Activated naive CD8-positive, alpha-beta T cell (primary cell): ENCODE results near the gene PDLIM1.
A peak's percentile ranks its signal among the peaks of the same experiment; 100 is the strongest.

Experiments used
- H3K27ac Mint-ChIP-seq: one replicate; pipeline ENCODE4 v1.8.0; 2021; ENCODE audit warnings: mixed read lengths
- H3K27me3 Mint-ChIP-seq: one replicate; pipeline ENCODE4 v1.8.0; 2021; ENCODE audit warnings: mixed read lengths
- H3K36me3 Mint-ChIP-seq: one replicate; pipeline ENCODE4 v1.8.0; 2021; ENCODE audit warnings: mixed read lengths
- H3K4me1 Mint-ChIP-seq: one replicate; pipeline ENCODE4 v1.8.0; 2021; ENCODE audit warnings: low read depth, mixed read lengths
- H3K4me3 Mint-ChIP-seq: one replicate; pipeline ENCODE4 v1.8.0; 2021; ENCODE audit warnings: mild to moderate bottlenecking, mixed read lengths
- H3K9me3 Mint-ChIP-seq: one replicate; pipeline ENCODE4 v1.8.0; 2021; ENCODE audit warnings: low read depth, mixed read lengths

Gene PDLIM1

GRCh38 chr10:95290461-95291364 is at the start of gene PDLIM1:
TSS of gene PDLIM1 (minus strand) at chr10:95291003. CDS start at chr10:95290915, 88 bp downstream.
- no peak within 1 kb of the TSS for H3K27ac Mint-ChIP-seq
- H3K27me3 Mint-ChIP-seq, result peaks cover 36% of the 10 kb centered on the region
- H3K36me3 Mint-ChIP-seq, result peaks cover 2% of the 10 kb centered on the region
- H3K9me3 Mint-ChIP-seq, result no peaks in the 10 kb centered on the region
- H3K4me1 Mint-ChIP-seq, result peaks cover 12% of the 10 kb centered on the region
- peak within 1 kb of the TSS; percentile 84 for H3K4me3 Mint-ChIP-seq

DNA sequence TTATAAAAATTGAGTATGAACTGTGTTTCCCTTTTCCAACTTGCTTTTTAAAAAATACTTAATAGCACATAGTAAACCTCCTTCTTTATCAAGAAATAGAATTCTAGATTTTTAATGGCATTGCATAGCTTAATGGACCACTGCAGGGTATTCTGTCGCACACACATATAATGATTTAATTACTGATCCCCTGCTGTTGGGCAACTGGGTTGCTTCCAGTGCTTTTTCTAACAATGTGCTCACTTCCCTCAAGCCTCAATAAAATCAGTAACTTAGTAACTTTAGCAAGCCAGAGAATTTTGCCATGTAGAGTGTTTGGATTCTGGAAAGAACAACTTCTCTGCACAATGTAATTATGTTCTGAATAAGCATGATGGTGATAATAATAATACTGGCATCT is 49.1 kb upstream of the PDLIM1 start:
- H3K27me3 Mint-ChIP-seq, result no peaks in the 10 kb centered on the region
- H3K36me3 Mint-ChIP-seq, result no peaks in the 10 kb centered on the region
- no peak overlapping the region for H3K4me3 Mint-ChIP-seq
- H3K4me1 Mint-ChIP-seq, result no peaks in the 10 kb centered on the region
- H3K27ac Mint-ChIP-seq, result no peak overlapping the region
- no peaks in the 10 kb centered on the region for H3K9me3 Mint-ChIP-seq

GRCh38 chr10:95337423-95338160 is 46.8 kb upstream of the PDLIM1 start:
- Mint-ChIP-seq H3K27ac (no peak overlapping the region), H3K9me3 (no peaks in the 10 kb centered on the region), H3K27me3 (no peaks in the 10 kb centered on the region), H3K36me3 (no peaks in the 10 kb centered on the region), H3K4me1 (no peaks in the 10 kb centered on the region), H3K4me3 (no peak overlapping the region)

GRCh38 chr10:95336702-95337101 is 45.9 kb upstream of the PDLIM1 start:
- no peak overlapping the region for H3K4me3 Mint-ChIP-seq
- H3K27ac Mint-ChIP-seq, result no peak overlapping the region
- H3K27me3 Mint-ChIP-seq, result no peaks in the 10 kb centered on the region
- H3K9me3 Mint-ChIP-seq, result no peaks in the 10 kb centered on the region
- no peaks in the 10 kb centered on the region for H3K36me3 Mint-ChIP-seq
- no peaks in the 10 kb centered on the region for H3K4me1 Mint-ChIP-seq

DNA sequence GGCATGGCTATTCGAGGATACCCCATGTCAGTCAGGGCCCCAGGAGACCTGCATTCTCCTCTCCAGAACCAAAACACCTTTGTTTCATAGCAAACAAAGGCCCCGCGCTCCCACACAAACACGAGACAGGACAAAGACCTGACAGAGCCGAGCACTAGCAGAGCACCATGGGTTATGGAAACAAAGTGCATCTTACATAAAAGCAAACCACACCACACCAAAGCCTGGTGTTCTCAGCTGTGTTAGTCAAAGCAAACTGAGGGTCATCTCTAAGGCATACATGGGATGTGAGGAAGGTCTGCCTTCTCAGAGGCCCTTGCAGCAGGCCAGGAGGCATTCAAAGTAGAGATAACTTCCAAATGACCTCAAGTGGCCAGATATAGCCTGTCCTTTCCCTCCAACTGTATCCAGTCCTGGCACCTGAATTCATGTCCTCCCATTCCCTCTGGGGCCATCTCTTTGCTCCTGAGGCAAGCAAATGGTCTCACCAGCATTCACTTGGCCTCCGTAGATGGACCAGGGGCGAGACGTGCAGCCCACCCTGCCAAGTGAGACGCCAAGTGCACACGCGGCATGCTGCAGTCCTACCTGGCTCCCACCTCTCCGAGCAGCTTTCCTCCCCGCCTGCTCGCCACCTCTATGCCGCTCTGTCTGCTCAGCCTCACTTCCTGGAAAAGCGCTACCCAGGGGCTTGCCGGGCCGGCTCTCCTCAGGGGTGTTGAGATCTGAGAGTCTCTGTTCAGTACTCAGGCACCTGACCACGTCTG is 45.3 kb upstream of the PDLIM1 start:
- Mint-ChIP-seq H3K4me1 (no peaks in the 10 kb centered on the region), H3K27me3 (no peaks in the 10 kb centered on the region), H3K27ac (no peak overlapping the region), H3K9me3 (no peaks in the 10 kb centered on the region), H3K36me3 (no peaks in the 10 kb centered on the region), H3K4me3 (no peak overlapping the region)

GRCh38 chr10:95334805-95335144 is 44.0 kb upstream of the PDLIM1 start:
- Mint-ChIP-seq H3K27me3 (no peaks in the 10 kb centered on the region), H3K4me3 (no peak overlapping the region), H3K9me3 (no peaks in the 10 kb centered on the region), H3K27ac (no peak overlapping the region), H3K36me3 (no peaks in the 10 kb centered on the region), H3K4me1 (no peaks in the 10 kb centered on the region)

GRCh38 chr10:95333997-95334804 is 43.4 kb upstream of the PDLIM1 start:
- H3K4me1 Mint-ChIP-seq, result no peaks in the 10 kb centered on the region
- no peak overlapping the region for H3K4me3 Mint-ChIP-seq
- no peaks in the 10 kb centered on the region for H3K9me3 Mint-ChIP-seq
- no peaks in the 10 kb centered on the region for H3K36me3 Mint-ChIP-seq
- H3K27ac Mint-ChIP-seq, result no peak overlapping the region
- no peaks in the 10 kb centered on the region for H3K27me3 Mint-ChIP-seq

DNA sequence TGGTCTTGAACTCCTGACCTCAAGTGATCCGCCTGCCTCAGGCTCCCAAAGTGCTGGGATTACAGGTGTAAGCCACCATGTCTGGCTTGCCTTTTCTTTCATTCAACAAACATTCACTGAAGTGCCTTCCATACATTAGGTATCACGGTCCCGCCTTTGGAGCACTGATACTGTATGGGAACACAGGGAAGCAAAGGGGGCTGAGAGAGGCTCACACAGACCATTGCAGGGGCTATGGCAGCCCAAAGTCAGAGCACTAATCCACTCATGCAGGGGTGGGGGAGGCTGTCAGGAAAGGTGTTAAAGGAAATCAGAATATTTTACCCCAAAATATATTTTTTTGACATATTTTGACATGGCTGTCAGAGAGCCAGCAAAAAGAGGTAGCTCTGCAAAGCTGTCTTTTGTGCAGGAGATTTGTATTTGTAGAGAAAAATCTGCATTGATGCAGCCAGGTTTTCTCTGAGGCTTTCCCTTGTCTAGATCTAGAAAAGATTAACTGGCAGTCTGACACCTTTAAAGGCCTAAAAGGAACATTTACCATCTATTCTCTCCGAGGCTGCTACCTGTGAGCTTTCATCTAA is 42.0 kb upstream of the PDLIM1 start:
- Mint-ChIP-seq H3K4me1 (no peaks in the 10 kb centered on the region), H3K4me3 (no peak overlapping the region), H3K36me3 (no peaks in the 10 kb centered on the region), H3K9me3 (no peaks in the 10 kb centered on the region), H3K27me3 (no peaks in the 10 kb centered on the region), H3K27ac (no peak overlapping the region)

DNA sequence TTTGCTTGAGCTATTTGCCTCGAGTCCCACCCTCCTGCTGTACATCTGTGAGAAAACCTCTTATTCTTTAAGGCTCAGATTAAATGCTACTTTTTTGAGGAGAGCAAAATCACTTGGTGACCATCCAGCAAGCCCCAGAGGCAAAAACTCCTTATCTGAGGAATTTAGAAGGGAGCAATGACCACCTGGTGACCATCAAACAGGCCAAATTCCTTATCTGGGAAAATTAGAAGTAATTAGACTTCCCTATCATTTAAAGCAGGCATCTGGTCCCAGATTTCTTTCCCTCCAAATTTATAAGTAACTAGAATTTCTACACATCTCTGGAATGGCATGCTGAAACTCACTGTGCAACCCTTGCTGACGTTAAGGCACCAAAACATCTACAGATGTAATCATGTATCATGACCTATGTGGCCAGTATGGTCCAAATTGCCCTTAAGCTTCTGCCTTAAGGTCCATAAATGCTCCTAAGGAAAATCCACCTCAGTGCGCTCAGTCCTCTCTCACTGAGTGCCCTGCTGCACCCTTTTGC is 40.9 kb upstream of the PDLIM1 start:
- Mint-ChIP-seq H3K4me1 (no peaks in the 10 kb centered on the region), H3K36me3 (no peaks in the 10 kb centered on the region), H3K9me3 (no peaks in the 10 kb centered on the region), H3K27ac (no peak overlapping the region), H3K27me3 (no peaks in the 10 kb centered on the region), H3K4me3 (no peak overlapping the region)

- H3K27me3 Mint-ChIP-seq, result no peaks in the 10 kb centered on the region
- H3K27ac Mint-ChIP-seq, result no peak overlapping the region
- H3K4me3 Mint-ChIP-seq, result no peak overlapping the region
- no peaks in the 10 kb centered on the region for H3K36me3 Mint-ChIP-seq
- no peaks in the 10 kb centered on the region for H3K4me1 Mint-ChIP-seq
- H3K9me3 Mint-ChIP-seq, result no peaks in the 10 kb centered on the region
Measured at GRCh38 chr10:95330966-95331453, 40.2 kb upstream of the PDLIM1 start.

GRCh38 chr10:95329296-95329695 is 38.5 kb upstream of the PDLIM1 start:
- Mint-ChIP-seq H3K27me3 (no peaks in the 10 kb centered on the region), H3K36me3 (no peaks in the 10 kb centered on the region)

GRCh38 chr10:95328013-95328412 is 37.2 kb upstream of the PDLIM1 start:
- no peaks in the 10 kb centered on the region for H3K36me3 Mint-ChIP-seq

More at GRCh38 chr10:95329296-95329695, 38.5 kb upstream of the PDLIM1 start:
- no peak overlapping the region for H3K4me3 Mint-ChIP-seq
- no peaks in the 10 kb centered on the region for H3K4me1 Mint-ChIP-seq
- no peaks in the 10 kb centered on the region for H3K9me3 Mint-ChIP-seq
- H3K27ac Mint-ChIP-seq, result no peak overlapping the region

DNA sequence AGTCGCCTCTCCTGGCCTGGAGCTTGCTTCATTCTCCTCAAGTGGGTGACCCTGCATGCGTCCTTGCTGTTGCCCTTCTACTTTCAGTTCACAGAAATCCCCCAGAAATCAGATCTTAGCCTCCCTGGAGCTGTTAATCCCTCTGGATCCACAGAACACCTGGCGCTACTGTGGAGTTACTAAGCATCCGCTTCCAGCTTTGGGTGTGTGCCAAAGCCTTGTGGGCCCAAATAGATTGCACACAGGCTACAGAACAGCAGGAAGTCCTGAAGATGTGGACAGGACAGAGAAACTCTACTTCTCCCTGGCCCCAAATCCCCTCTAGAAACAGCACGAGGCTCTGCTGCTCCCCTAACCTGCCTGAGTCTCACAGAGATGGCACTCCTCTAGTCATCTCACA is 36.6 kb upstream of the PDLIM1 start:
- no peaks in the 10 kb centered on the region for H3K36me3 Mint-ChIP-seq
- no peak overlapping the region for H3K4me3 Mint-ChIP-seq
- H3K9me3 Mint-ChIP-seq, result no peaks in the 10 kb centered on the region
- H3K4me1 Mint-ChIP-seq, result no peaks in the 10 kb centered on the region
- H3K27ac Mint-ChIP-seq, result no peak overlapping the region
- no peaks in the 10 kb centered on the region for H3K27me3 Mint-ChIP-seq

More at GRCh38 chr10:95328013-95328412, 37.2 kb upstream of the PDLIM1 start:
- Mint-ChIP-seq H3K4me1 (no peaks in the 10 kb centered on the region), H3K9me3 (no peaks in the 10 kb centered on the region), H3K27me3 (no peaks in the 10 kb centered on the region), H3K27ac (no peak overlapping the region), H3K4me3 (no peak overlapping the region)

- Mint-ChIP-seq H3K27ac (no peak overlapping the region), H3K27me3 (no peaks in the 10 kb centered on the region), H3K9me3 (no peaks in the 10 kb centered on the region), H3K4me3 (no peak overlapping the region), H3K4me1 (no peaks in the 10 kb centered on the region), H3K36me3 (no peaks in the 10 kb centered on the region)
Measured at GRCh38 chr10:95326396-95326795, 35.6 kb upstream of the PDLIM1 start.
